ENCODE data around the gene SH2D1B. TPM values are rescaled to one million over a fixed set of nuclear protein-coding genes. Genes with fewer than 3 reads are reported as not detected.
"Not testable (repeated sequence)": the region's sequence is repeated elsewhere in the genome, so short reads cannot be mapped to it uniquely, and the experiment has no call there.

The SH2D1B gene
- total RNA-seq = 0.40 TPM
- long read RNA-seq = 0 reads

DNA sequence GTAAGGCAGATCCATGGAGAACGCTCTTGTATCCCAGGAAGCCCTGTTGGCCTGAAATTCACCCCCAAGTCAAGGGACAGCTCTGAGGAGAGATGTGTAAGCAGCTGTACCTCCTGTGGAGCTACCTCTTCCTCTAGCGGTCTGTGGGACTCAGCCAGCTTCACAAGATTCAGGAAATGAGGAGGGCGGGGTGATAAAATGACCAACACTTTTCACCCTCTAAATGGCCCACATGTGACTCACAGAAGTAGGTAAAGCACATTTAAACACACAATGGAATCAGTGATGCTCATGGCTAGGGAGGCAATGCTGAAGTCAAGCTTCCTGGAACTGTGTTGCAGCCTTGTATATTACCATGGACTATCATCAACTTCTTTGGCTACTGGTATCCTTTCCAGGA, at the start of gene SH2D1B:
Gene SH2D1B (minus strand): TSS at position 135 of the 400 bp plus-strand sequence. CDS start 120 bp downstream, at position 15.
- intact Hi-C loops (cut with micrococcal nuclease) = no loop called here
- DNase-seq (no peak), ATAC-seq (no peak)

GRCh38 chr1:162458236-162458635, 46.3 kb upstream of the SH2D1B start:
- intact Hi-C loops (cut with micrococcal nuclease) = no loop called here
- DNase-seq = no peak
- no peak for ATAC-seq

GRCh38 chr1:162456323-162456722, 44.4 kb upstream of the SH2D1B start:
- no peak for DNase-seq
- no peak for ATAC-seq
- intact Hi-C loops (cut with micrococcal nuclease) = no loop called here

GRCh38 chr1:162454361-162454760, 42.4 kb upstream of the SH2D1B start:
- ATAC-seq; intact Hi-C loops (cut with micrococcal nuclease); DNase-seq: not testable (repeated sequence)

DNA sequence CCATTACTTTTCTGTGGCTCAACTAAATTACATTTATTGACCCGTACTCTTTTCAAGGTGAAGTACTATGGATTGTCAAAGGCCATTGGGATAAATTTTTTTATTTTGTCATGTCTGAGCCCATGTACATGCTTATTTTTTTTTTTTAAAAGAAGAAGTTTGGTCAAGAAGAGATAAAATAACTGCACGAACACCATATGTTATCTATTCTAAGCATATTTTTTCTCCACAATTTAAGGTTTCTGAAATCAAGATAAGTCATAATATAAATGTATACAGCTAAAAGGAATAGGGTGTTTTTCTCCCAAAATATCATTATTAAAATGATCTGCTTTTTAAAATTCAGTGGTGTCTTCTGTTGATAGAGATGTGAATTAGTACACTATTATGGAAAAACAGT, 35.0 kb upstream of the SH2D1B start:
- ATAC-seq (no peak), DNase-seq (no peak)
- intact Hi-C loops (cut with micrococcal nuclease) = no loop called here

GRCh38 chr1:162444903-162445302, 33.0 kb upstream of the SH2D1B start:
- DNase-seq = no peak
- intact Hi-C loops (cut with micrococcal nuclease) = no loop called here
- ATAC-seq = no peak

GRCh38 chr1:162432977-162433713, 21.2 kb upstream of the SH2D1B start:
- DNase-seq; intact Hi-C loops (cut with micrococcal nuclease); ATAC-seq: not testable (repeated sequence)

GRCh38 chr1:162430583-162430982, 18.6 kb upstream of the SH2D1B start:
- DNase-seq (no peak), ATAC-seq (no peak)
- intact Hi-C loops (cut with micrococcal nuclease) = no loop called here

- DNase-seq = no peak
- peak; percentile 32 for ATAC-seq
- intact Hi-C loops (cut with micrococcal nuclease) = no loop called here
Measured at GRCh38 chr1:162422662-162423375, 10.9 kb upstream of the SH2D1B start.

DNA sequence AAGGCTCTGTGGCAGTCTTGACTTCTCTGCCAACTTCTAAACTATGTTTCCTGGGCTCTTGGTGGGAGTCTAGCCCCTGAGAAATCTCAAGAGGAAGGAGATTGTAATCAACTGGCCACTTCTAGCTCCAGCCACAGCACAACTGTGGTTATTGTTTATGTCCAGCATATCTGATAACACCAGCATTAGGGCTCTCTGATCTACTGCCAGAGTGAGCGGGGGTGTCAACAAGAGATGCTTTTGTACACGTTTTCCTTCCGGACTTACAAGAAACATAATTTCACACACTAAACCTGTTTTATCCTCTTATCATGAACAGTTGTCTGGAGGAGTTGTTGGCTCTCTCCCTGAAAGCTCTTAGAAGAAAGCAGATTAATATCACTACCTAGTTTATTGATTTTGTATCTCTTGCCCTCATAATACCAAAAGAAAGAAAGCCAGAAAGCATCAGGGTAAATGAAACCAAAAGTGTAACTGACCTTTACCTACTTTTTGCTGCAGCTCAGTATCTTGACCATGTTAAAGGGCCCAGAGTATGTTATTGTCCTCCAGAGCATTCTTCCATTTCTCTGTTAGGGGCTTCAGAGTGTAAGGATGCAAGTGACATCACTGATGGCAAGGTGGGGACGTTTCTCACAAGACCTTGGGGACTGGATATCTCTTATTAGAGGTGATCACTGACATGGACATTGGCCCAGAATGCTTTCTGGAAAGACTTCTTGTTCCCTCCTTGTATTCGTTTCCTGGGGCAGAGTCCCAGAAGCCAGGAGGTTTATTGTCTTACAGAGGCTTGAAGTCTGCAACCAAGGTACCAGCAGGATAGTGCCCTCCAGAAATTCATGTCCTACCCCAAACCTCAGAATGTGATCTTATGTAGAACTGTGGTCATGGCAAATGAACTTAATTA, 9.6 kb upstream of the SH2D1B start:
- no peak for ATAC-seq
- intact Hi-C loops (cut with micrococcal nuclease) = no loop called here

GRCh38 chr1:162420120-162420519, 8.2 kb upstream of the SH2D1B start:
- DNase-seq = no peak
- no peak for ATAC-seq

More for the DNA sequence above, 9.6 kb upstream of the SH2D1B start:
- DNase-seq = no peak

DNA sequence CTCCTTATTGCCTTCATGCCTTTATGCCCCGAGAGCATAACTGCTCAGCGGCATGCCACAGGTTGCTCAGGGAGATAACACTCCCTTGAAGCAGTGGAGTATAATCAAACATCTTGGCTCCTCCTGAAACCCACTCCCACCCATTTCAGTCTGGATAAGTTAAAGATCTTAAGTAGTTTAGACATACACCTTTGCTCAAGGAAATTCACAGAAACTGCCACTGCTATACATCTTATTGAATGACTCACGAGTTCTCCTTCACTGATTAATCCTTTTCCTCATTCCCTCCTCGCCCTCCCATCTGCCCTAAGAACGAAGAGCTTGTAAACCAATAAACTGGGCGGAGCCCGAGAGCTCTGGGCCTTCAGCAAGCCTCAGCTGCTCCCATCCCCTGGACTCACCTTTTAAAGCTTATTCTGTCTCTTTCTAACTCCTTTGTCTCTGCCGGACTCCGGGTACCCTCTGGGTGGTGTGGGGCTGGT, 7.6 kb upstream of the SH2D1B start:
- ATAC-seq; intact Hi-C loops (cut with micrococcal nuclease); DNase-seq: not testable (repeated sequence)

More at GRCh38 chr1:162420120-162420519, 8.2 kb upstream of the SH2D1B start:
- intact Hi-C loops (cut with micrococcal nuclease) = no loop called here

DNA sequence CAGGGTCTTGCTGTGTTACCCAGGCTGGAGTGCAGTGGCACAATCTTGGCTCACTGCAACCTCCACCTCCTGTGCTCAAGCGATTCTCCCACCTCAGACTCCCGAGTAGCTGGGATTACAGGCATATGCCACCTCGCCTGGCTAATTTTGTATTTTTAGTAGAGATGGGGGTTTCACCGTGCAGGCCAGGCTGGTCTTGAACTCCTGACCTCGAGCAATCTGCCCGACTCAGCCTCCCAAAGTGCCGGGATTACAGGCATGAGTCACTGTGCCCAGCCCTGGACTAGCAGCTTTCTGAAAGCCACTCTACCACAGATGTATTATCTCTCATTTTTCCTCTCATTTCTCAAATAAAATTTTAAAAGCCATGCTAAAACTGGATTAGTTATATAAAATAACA, 6.6 kb upstream of the SH2D1B start:
- intact Hi-C loops (cut with micrococcal nuclease); DNase-seq; ATAC-seq: not testable (repeated sequence)

GRCh38 chr1:162417650-162418049, 5.7 kb upstream of the SH2D1B start:
- DNase-seq (no peak), ATAC-seq (no peak)
- intact Hi-C loops (cut with micrococcal nuclease) = no loop called here

GRCh38 chr1:162416909-162417308, 5.0 kb upstream of the SH2D1B start:
- intact Hi-C loops (cut with micrococcal nuclease) = no loop called here

DNA sequence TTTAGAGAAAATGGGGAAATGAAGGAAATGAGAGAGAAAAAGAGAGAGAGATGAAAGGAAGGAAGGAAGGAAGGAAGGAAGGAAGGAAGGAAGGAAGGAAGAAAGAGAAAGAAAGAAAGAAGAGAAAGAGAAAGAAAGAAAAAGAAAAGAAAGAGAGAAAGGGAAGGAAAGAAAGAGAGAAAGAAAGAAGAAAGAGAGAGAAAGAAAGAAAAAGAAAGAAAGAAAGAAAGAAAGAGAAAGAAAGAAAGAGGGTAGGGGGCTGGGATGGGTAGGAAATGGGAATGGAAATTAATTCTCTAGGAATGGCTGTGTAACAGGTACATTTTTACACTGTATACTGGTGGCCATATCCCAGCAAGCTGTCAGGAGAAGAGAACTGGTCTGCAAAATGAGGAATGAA, 4.3 kb upstream of the SH2D1B start:
- no peak for DNase-seq
- ATAC-seq = no peak
- intact Hi-C loops (cut with micrococcal nuclease) = no loop called here

More at GRCh38 chr1:162416909-162417308, 5.0 kb upstream of the SH2D1B start:
- DNase-seq (no peak), ATAC-seq (no peak)

GRCh38 chr1:162407539-162407938, 4.4 kb downstream of the SH2D1B start:
- no peak for ATAC-seq
- DNase-seq = no peak
- intact Hi-C loops (cut with micrococcal nuclease) = no loop called here

DNA sequence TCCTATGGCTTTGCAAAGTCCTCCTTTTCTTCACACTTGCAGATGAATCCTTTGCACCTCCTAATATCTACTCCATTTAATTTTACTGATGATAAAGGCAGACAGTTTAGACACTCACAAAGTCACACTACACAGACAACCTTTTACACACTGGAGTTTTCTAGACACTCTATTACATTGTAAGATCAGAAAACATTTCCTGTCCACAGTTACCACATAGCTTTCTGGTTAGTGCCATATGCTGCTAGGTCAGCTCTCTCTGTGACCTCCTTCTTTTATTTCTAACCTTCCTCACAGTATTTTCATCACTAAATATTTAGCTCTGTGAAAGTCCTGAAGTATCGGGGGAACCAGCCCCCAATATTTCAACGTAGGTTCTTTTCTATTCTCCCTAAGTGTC, 5.1 kb downstream of the SH2D1B start:
- ATAC-seq = no peak
- no peak for DNase-seq
- intact Hi-C loops (cut with micrococcal nuclease) = no loop called here

DNA sequence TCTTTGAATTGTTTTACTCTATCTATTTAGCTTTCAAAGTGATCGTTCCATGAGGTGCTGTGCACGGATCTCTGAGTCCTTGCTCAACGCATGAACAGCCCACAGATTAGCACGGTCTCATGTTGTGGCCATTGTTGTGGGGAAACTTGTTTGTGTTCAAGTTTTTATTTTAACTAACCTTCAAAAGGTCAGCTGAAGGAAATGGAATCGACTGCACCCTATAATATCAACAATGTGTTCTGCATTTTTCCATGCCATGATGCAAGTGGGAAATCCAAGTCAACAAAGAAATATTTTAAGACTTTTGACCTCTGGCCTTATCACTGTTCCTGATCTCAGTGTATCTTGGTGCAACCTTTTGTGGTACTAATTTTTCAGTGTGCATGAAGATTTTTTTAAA, 6.1 kb downstream of the SH2D1B start:
- no peak for DNase-seq
- no peak for ATAC-seq
- intact Hi-C loops (cut with micrococcal nuclease) = no loop called here
